Smooth muscle cell (in vitro differentiated cells): ENCODE results near the gene CFAP68. TPM values are rescaled to one million over a fixed set of nuclear protein-coding genes. Genes with fewer than 3 reads are reported as not detected.

Experiments used
- DNase-seq: peaks from one replicate; lab custom pipeline; 2025; ENCODE audit not compliant: unreplicated experiment; lab: John Stamatoyannopoulos, UW
- H2AFZ ChIP-seq: fragments of 200-600 bp; sonication (generic); 2 replicates; pipeline ENCODE4 v1.6.0; 2016; ENCODE audit warnings: antibody characterized with exemption, low read depth, mild to moderate bottlenecking
- H3F3A ChIP-seq: fragments of 200-600 bp; sonication (generic); 2 replicates; pipeline ENCODE4 v1.6.0; 2017; ENCODE audit warnings: antibody characterized with exemption, low read depth
- H3K27ac ChIP-seq: fragments of 200-600 bp; sonication (generic); 2 replicates; pipeline ENCODE4 v1.5.1; 2016; ENCODE audit warnings: low read depth, mild to moderate bottlenecking
- H3K27me3 ChIP-seq: fragments of 200-600 bp; sonication (generic); 2 replicates; pipeline ENCODE4 v1.6.1; 2016; ENCODE audit warnings: low read depth, mild to moderate bottlenecking
- H3K36me3 ChIP-seq: fragments of 200-600 bp; sonication (generic); 2 replicates; pipeline ENCODE4 v1.5.1; 2016; ENCODE audit warnings: low read depth
- H3K4me1 ChIP-seq: fragments of 200-600 bp; sonication (generic); 2 replicates; pipeline ENCODE4 v1.5.1; 2016; ENCODE audit warnings: low read depth
- H3K4me2 ChIP-seq: fragments of 200-600 bp; sonication (generic); 2 replicates; pipeline ENCODE4 v1.6.0; 2016; ENCODE audit warnings: mild to moderate bottlenecking
- H3K4me3 ChIP-seq: fragments of 200-600 bp; sonication (generic); 2 replicates; pipeline ENCODE4 v1.5.1; 2016; ENCODE audit warnings: mild to moderate bottlenecking
- H3K79me2 ChIP-seq: fragments of 200-600 bp; sonication (generic); 2 replicates; pipeline ENCODE4 v1.6.0; 2016; ENCODE audit warnings: low read depth, mild to moderate bottlenecking
- H3K9ac ChIP-seq: fragments of 200-600 bp; sonication (generic); 2 replicates; pipeline ENCODE4 v1.6.0; 2016; ENCODE audit warnings: low read depth
- H3K9me3 ChIP-seq: fragments of 200-600 bp; sonication (generic); replicated peaks from 2 replicates; pipeline ENCODE4 v1.5.1; 2016; ENCODE audit warnings: low read depth
- H4K20me1 ChIP-seq: fragments of 200-600 bp; sonication (generic); 2 replicates; pipeline ENCODE4 v1.6.0; 2016; ENCODE audit warnings: low read depth
- CTCF ChIP-seq: fragments of 200-600 bp; sonication (generic); IDR thresholded peaks from 2 replicates; pipeline ENCODE4 v1.5.1; 2017; ENCODE audit warnings: borderline replicate concordance, mild to moderate bottlenecking, antibody characterized with exemption; ENCODE audit not compliant: insufficient read depth, poor library complexity, severe bottlenecking
- WGBS: methylation state at CpG from one replicate; pipeline ENCODE4 v1.1.7; 2016; ENCODE audit warnings: low lambda C conversion rate; 5-methylcytosine and 5-hydroxymethylcytosine counted together
- polyA plus RNA-seq: library from polyadenylated mRNA; unstranded; fragments of >200 nt; fragmentation: Nextera tagmentation; extraction: Ambion mirVana; gene quantifications from 2 replicates; pipeline ENCODE4 v1.2.1, GENCODE V29; 2016
- total RNA-seq: library from RNA; depleted of rRNA; stranded (reverse); fragments of >200 nt; gene quantifications from 2 replicates; pipeline ENCODE4 v1.2.3, GENCODE V29; 2014

CFAP68 gene
- total and polyA plus RNA-seq, 2 experiments from 2014 or later, result 2.7 to 17.6 TPM

GRCh38 chr11:111886032-111886431 lies 6.7 kb downstream of the CFAP68 start:
- TF ChIP-seq CTCF, result no peak
- DNase-seq, result no peak
- no peak overlapping the region for H3K4me3 ChIP-seq
- H3K79me2 ChIP-seq, result no peaks in the 10 kb centered on the region
- H3K36me3 ChIP-seq, result no peaks in the 10 kb centered on the region
- no peak overlapping the region for H3K4me2 ChIP-seq
- H3K27me3 ChIP-seq, result no peaks in the 10 kb centered on the region
- WGBS, result 95% methylated on average over 4 of the region's 4 CpGs
- H3K4me1 ChIP-seq, result no peaks in the 10 kb centered on the region
- H4K20me1 ChIP-seq, result no peaks in the 10 kb centered on the region
- H3F3A ChIP-seq, result no peaks in the 10 kb centered on the region
- no peak overlapping the region for H3K27ac ChIP-seq
- H3K9me3 ChIP-seq, result no peaks in the 10 kb centered on the region
- H2AFZ ChIP-seq, result no peak overlapping the region
- no peak overlapping the region for H3K9ac ChIP-seq

- no peak for TF ChIP-seq CTCF
- Histone ChIP-seq H3F3A (no peaks in the 10 kb centered on the region), H3K4me1 (no peaks in the 10 kb centered on the region), H3K79me2 (no peaks in the 10 kb centered on the region), H3K27ac (no peak overlapping the region), H3K9ac (no peak overlapping the region), H4K20me1 (no peaks in the 10 kb centered on the region), H3K27me3 (no peaks in the 10 kb centered on the region), H3K9me3 (no peaks in the 10 kb centered on the region), H2AFZ (no peak overlapping the region), H3K4me2 (no peak overlapping the region), H3K4me3 (no peak overlapping the region), H3K36me3 (no peaks in the 10 kb centered on the region)
- DNase-seq, result no peak
- WGBS, result 85% methylated on average over 2 of the region's 2 CpGs
These were observed 7.5 kb downstream of the CFAP68 start for GRCh38 chr11:111886844-111887243.

- WGBS, result 79% methylated on average over 2 of the region's 2 CpGs
- no peak for DNase-seq
- no peak for TF ChIP-seq CTCF
These were observed 26.1 kb downstream of the CFAP68 start for GRCh38 chr11:111905411-111905810.

GRCh38 chr11:111906680-111907079 lies 27.3 kb downstream of the CFAP68 start:
- no peak overlapping the region for H3K27ac ChIP-seq
- H4K20me1 ChIP-seq, result no peaks in the 10 kb centered on the region
- no peaks in the 10 kb centered on the region for H3K27me3 ChIP-seq
- H3K4me3 ChIP-seq, result no peak overlapping the region
- H3K9ac ChIP-seq, result no peak overlapping the region
- no peak for TF ChIP-seq CTCF
- H3K36me3 ChIP-seq, result no peaks in the 10 kb centered on the region
- no peak overlapping the region for H3K4me2 ChIP-seq
- no peaks in the 10 kb centered on the region for H3F3A ChIP-seq
- H3K4me1 ChIP-seq, result no peaks in the 10 kb centered on the region
- no peaks in the 10 kb centered on the region for H3K79me2 ChIP-seq
- 96% methylated on average over 1 of the region's 1 CpG for WGBS
- no peaks in the 10 kb centered on the region for H3K9me3 ChIP-seq
- H2AFZ ChIP-seq, result no peak overlapping the region
- DNase-seq, result no peak

More at GRCh38 chr11:111905411-111905810, 26.1 kb downstream of the CFAP68 start:
- H3K9me3 ChIP-seq, result no peaks in the 10 kb centered on the region
- H3K4me1 ChIP-seq, result no peaks in the 10 kb centered on the region
- H3K79me2 ChIP-seq, result no peaks in the 10 kb centered on the region
- H3K27ac ChIP-seq, result no peak overlapping the region
- no peaks in the 10 kb centered on the region for H3K27me3 ChIP-seq
- H3K36me3 ChIP-seq, result no peaks in the 10 kb centered on the region
- H3K9ac ChIP-seq, result no peak overlapping the region
- no peak overlapping the region for H2AFZ ChIP-seq
- H3F3A ChIP-seq, result no peaks in the 10 kb centered on the region
- no peak overlapping the region for H3K4me2 ChIP-seq
- H3K4me3 ChIP-seq, result no peak overlapping the region
- H4K20me1 ChIP-seq, result no peaks in the 10 kb centered on the region
